Thyroid gland (tissue), 4 donors: Measurements from ENCODE around the gene PDGFB.

Experiments
- CTCF ChIP-seq, 6 experiments: fragments of 200-600 bp in 3 of 6; fragments of 450-650 bp in 3 of 6; sonication (generic) in 3 of 6; IDR thresholded peaks; one replicate each; pipeline ENCODE4 v1.5.1; 2016 to 2019; ENCODE audit warnings: antibody characterized with exemption in 6 of 6, mild to moderate bottlenecking in 2 of 6, inconsistent platforms in 1 of 6, moderate library complexity in 1 of 6
- POLR2A ChIP-seq, 2 donors: fragments of 450-650 bp; IDR thresholded peaks; one replicate each; pipeline ENCODE4 v1.6.1; 2017; ENCODE audit warnings: antibody characterized with exemption in 2 of 2, mild to moderate bottlenecking in 2 of 2, moderate library complexity in 1 of 2

- TF ChIP-seq POLR2A (IDR thresholded peaks at IDR 0.05) (no peak), CTCF (IDR thresholded peaks at IDR 0.05) (no peak)
Measured at GRCh38 chr22:39176714-39177455, 67.9 kb downstream of the PDGFB start.
